ENCODE results near the gene TLE1. TPM values are rescaled to one million over a fixed set of nuclear protein-coding genes. Genes with fewer than 3 reads are reported as not detected.

The TLE1 gene
- total and polyA plus RNA-seq, 9 of the 15 experiments (the other 6 are each of a cell fraction or from before 2014, with no cell fraction given) = 0.11 TPM; not detected in 8

DNA sequence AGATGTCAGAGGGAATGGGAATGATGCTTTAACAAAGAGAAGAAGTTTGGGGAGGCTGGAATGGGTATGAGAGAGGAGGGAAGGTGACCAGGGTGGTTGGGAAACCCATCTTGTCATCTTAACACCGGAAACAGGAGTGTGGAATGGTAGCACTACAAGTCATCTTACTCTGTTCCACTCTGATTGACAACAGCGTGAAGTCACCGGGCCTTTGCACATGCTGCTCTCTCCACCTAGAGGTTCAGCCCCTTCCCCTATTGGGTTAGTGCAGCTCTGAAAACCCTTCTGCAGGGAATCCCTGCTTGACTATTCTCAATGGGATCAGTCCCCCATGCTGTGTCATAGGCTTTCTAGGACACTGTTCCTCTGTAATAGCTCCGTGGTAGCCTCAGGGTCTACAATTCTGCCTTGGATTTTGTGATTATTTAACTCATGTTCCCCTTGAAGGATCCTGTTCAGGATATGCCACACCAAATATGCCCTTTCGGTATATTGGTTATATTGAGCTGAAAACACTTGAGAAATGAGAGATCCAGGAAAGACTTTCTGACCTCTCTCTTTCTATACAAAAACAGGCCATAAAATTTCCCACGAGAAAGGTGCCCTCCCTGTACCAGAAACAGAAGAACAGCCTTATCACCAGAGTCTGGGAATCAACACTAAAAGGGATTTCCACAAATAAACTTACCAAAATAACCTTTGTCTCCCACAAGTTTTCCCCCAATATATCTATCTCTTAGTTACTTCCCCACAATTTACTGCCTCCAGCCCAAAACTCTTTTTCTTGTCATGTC, 86.3 kb downstream of the TLE1 start:
- Histone ChIP-seq H4K20me1 (replicated peaks; ENCODE audit: control insufficient read depth, insufficient read depth, low read length) (no peaks in the 10 kb centered on the region), H3K36me3 (ENCODE audit: control insufficient read depth, insufficient read depth, low read length) (no peaks in the 10 kb centered on the region), H3K4me3 (no peak overlapping the region), H3K4me2 (ENCODE audit: insufficient read depth, low read length) (no peak overlapping the region), H3K9me3 (replicated peaks; ENCODE audit: control insufficient read depth, insufficient read depth, low read depth, low read length) (no peaks in the 10 kb centered on the region), H3K79me2 (ENCODE audit: control insufficient read depth, insufficient read depth, low read length) (no peaks in the 10 kb centered on the region), H3K9ac (ENCODE audit: insufficient read depth in 1 of 2, low read depth in 2 of 2, low read length in 2 of 2) (no peak overlapping the region), H2AFZ (ENCODE audit: low read depth, low read length) (no peak overlapping the region), H3K27ac (ENCODE audit: extremely low read depth, low read depth, low read length) (no peak overlapping the region), H3K9me1 (ENCODE audit: control insufficient read depth, insufficient read depth, low read length) (no peaks in the 10 kb centered on the region), H3K4me1 (replicated peaks in 1 of 2; ENCODE audit: control insufficient read depth in 2 of 2, insufficient read depth in 2 of 2, low read length in 2 of 2) (no peaks in the 10 kb centered on the region), H3K27me3 (ENCODE audit: control insufficient read depth in 2 of 2, insufficient read depth in 2 of 2, low read length in 2 of 2) (no peaks in the 10 kb centered on the region)
- no TSS peak for BruUV-seq (replicated peaks)
- FAIRE-seq (no peak), ATAC-seq (no peak), DNase-seq (ENCODE audit: extremely low read depth in 1 of 4, low spot score in 3 of 4) (no peak)
- POLR2A ChIA-PET = no interaction called here
- intact Hi-C loops (cut with micrococcal nuclease) = no loop called here
- in situ Hi-C loops (cut with MboI) = no loop called here
- TF ChIP-seq TOE1 (IDR thresholded peaks at IDR 0.05; ENCODE audit: borderline replicate concordance) (no peak), TOE1 (CRISPR knock-in tag; IDR thresholded peaks at IDR 0.05; ENCODE audit: borderline replicate concordance, low read depth) (no peak), ZNF740 (CRISPR knock-in tag; IDR thresholded peaks at IDR 0.05) (no peak), ZNF740 (tag; IDR thresholded peaks at IDR 0.05) (no peak)
- CTCF ChIA-PET (ENCODE audit: low intra/inter-chr PET ratio) = no interaction called here
- 0% methylated on average over 6 of the region's 6 CpGs for WGBS (ENCODE audit: insufficient coverage, low coverage, missing lambda C conversion rate)
